ENCODE results near the gene CFAP298.
"Not testable (repeated sequence)": the region's sequence is repeated elsewhere in the genome, so short reads cannot be mapped to it uniquely, and the experiment has no call there.

DNA sequence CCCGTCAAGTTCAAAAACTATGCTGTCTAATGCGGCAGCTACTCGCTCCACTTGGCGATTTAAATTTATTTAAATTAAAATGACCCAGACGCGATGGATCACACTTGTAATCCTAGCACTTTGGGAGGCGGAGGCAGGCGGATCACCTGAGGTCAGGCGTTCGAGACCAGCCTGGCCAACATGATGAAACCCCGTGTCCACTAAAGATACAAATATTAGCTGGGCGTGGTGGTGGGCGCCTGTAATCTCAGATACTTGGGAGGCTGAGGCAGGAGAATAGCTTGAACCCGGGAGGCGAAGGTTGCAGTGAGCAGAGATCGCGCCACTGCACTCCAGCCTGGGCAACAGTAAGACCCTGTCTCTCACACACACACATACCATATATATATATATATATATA is 1.2 kb downstream of the CFAP298 start:
- TF ChIP-seq POLR2AphosphoS5 (IDR thresholded peaks at IDR 0.05; ENCODE audit: borderline replicate concordance, low read depth, low read length); EZH2 (IDR thresholded peaks at IDR 0.05); FOXP2 (optimal IDR thresholded peaks at IDR 0.05; ENCODE audit: control extremely low read depth, extremely low read length, insufficient read depth): not testable (repeated sequence)
